ENCODE data around the gene PLEKHM3.

Gene PLEKHM3

GRCh38 chr2:207783514-207783913 is 241.8 kb downstream of the PLEKHM3 start:
- DNase-seq, result no peak

DNA sequence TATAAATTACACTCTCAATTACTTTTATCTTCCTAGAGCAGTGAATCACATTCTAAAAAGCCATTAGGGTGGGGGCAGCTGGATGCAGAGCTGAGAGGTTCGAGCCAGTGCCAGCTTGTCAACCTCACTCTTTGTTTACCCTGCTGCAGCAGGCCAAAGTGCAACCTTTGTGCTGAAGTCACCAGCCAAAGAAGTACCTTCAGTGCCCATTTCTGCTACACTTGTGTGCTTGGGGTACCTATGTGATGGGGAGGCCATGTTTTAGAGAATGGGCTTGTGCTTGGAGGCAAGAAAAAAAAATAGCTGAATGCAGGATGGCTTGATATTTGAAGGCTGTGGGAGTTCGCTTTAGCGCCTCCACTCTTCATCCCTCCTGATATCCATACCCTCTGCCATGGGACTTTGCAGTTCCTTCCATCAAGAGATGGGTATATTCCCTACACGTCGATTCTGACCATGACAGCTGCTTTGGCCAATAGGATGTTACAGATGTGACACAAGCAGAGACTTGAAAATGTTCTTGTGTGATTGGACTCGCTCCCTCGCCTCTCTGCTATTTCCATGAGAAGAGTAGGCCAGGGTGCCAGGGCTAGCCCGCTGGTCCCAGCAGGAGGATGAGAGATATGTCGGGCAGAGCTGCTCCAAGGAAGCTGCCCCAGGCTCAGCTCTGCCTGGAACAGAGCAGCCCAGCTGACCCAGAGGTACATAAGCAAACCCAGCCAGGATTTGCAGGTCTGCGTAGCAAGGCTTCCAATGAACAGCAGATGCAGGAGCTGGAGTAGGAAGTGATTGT is 242.9 kb downstream of the PLEKHM3 start:
- DNase-seq, result peak; percentile 29

DNA sequence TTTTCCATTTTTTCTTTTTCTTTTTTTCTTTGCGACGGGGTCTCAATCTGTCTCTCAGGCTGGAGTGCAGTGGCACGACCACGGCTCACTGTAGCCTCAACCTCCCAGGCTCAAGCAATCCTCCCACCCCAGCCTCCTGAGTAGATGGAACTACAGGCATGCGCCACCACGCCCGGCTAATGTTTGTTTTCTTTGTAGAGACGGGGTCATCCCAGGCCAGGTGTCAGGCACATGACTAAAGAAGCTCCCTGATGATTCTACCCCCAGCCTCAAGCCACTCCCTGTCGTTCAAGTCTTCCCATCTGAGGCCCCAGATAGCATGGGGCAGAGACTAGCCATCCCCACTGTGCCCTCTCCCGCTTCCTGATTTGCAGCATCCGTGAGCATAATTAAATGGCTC is 245.8 kb downstream of the PLEKHM3 start:
- DNase-seq, result no peak

DNA sequence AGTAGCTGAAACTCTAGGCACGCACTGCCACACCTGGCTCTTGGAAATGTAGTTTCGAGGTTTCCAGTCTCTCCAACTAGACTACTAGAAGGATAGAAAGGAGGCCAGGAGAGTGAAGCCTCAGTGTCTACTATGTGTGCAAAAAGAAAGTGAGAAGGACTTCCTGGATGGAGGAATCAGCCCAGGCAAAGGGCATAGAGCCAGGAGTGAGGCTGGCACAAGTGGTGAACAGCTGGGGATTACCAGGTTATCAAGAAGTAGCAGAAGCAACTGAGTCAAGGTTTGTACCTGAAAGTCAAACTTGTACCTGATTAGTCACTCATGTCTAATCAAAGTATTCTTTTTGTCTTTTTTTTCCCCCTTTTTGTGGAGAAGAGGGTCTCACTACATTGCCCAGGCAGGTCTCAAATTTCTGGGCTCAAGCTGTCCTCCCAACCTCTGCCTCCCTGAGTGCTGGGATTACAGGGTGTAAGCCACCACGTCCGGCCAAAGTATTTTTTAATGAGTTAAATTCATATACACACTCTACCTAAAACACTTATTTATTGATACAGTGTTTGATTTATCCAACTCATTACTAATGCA is 246.9 kb downstream of the PLEKHM3 start:
- DNase-seq, result no peak

GRCh38 chr2:207777124-207777523 is 248.2 kb downstream of the PLEKHM3 start:
- no peak for DNase-seq

GRCh38 chr2:207775473-207775872 is 249.9 kb downstream of the PLEKHM3 start:
- DNase-seq, result no peak

- no peak for DNase-seq
Observed at GRCh38 chr2:207772844-207773205, 252.5 kb downstream of the PLEKHM3 start.

DNA sequence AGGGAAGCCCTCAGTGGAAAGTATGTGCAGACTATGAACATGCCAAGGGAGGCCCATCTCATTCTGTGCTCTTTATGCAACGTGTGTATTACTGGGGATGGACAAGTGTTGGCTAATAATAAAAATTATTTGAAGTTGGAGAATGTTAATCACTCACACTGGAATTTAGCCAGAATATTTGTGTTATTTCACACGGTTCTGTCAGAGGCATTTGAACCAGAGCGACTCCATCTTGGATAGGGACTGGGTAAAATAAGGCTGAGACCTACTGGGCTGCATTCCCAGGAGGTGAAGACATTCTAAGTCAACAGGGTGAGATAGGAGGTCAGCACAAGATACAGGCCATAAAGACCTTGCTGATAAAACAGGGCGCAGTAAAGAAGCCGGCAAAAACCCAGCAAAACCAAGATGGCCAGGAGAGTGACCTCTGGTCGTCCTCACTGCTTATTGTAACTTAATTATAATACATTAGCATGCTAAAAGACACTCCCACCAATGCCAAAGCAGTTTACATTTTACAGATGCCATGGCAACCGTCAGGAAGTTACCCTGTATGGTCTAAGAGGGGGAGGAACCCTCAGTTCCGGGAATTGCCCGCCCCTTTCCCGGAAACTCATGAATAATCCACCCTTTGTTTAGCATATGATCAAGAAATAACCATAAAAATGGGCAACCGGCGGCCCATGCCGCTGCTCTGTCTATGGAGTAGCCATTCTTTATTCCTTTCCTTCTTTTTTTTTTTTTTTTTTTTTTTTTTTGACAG is 253.1 kb downstream of the PLEKHM3 start:
- DNase-seq, result no peak

GRCh38 chr2:207771421-207771820 is 253.9 kb downstream of the PLEKHM3 start:
- no peak for DNase-seq
